AG04449 (cell line): ENCODE data around the gene EMSY.
"Not testable (repeated sequence)": the region's sequence is repeated elsewhere in the genome, so short reads cannot be mapped to it uniquely, and the experiment has no call there.

ENCODE experiments used
- CTCF ChIA-PET: fragments of 350-600 bp; formaldehyde crosslinking; extraction: SDS; loops from one replicate; lab custom pipeline; 2021; ENCODE audit warnings: antibody characterized with exemption; lab: Yijun Ruan, JAX
- POLR2A ChIA-PET: fragments of 400-600, 350-600 bp; formaldehyde crosslinking; extraction: SDS; loops from one replicate; lab custom pipeline; 2020; ENCODE audit warnings: antibody characterized with exemption, inconsistent platforms; lab: Yijun Ruan, JAX
- DNase-seq: peaks from one replicate; pipeline ENCODE4 v3.0.0-alpha.2; 2010; ENCODE audit warnings: low read depth, low spot score
- H3K4me3 ChIP-seq: 2 replicates; pipeline ENCODE4 v1.5.1; 2011; ENCODE audit warnings: low read depth, mild to moderate bottlenecking, control low read depth, low read length
- CTCF ChIP-seq: IDR thresholded peaks from one replicate; pipeline ENCODE4 v1.5.1; 2011; ENCODE audit warnings: mild to moderate bottlenecking, moderate library complexity, low read length, control low read depth, inconsistent platforms; ENCODE audit not compliant: insufficient read depth; ENCODE audit errors: missing control alignments

The EMSY gene

GRCh38 chr11:76444384-76445120, at the start of gene EMSY:
TSS of gene EMSY (plus strand) at chr11:76445018. CDS start at chr11:76446939, 1,921 bp downstream.
- H3K4me3 ChIP-seq: peak within 1 kb of the TSS; percentile 97
- ChIA-PET POLR2A (no interaction called here), CTCF (interaction anchor here (1.6 kb wide), 2 partner anchors 11 to 237 kb away, joined by 3 to 6 read pairs; no protein-coding TSS in a partner anchor)
- TF ChIP-seq CTCF: no peak
- peak; percentile 99 for DNase-seq

- POLR2A ChIA-PET: no interaction called here
Observed at GRCh38 chr11:76395296-76395695, 49.5 kb upstream of the EMSY start.

GRCh38 chr11:76397383-76397782, 47.4 kb upstream of the EMSY start:
- no peak overlapping the region for H3K4me3 ChIP-seq
- TF ChIP-seq CTCF: no peak
- POLR2A ChIA-PET: no interaction called here
- DNase-seq: no peak
- CTCF ChIA-PET: no interaction called here

More at GRCh38 chr11:76395296-76395695, 49.5 kb upstream of the EMSY start:
- H3K4me3 ChIP-seq: no peak overlapping the region
- TF ChIP-seq CTCF: no peak
- CTCF ChIA-PET: no interaction called here
- DNase-seq: no peak

GRCh38 chr11:76400967-76401366, 43.9 kb upstream of the EMSY start:
- CTCF ChIA-PET: no interaction called here
- no peak overlapping the region for H3K4me3 ChIP-seq
- DNase-seq: no peak
- POLR2A ChIA-PET: no interaction called here
- no peak for TF ChIP-seq CTCF

- CTCF ChIA-PET: interaction anchor here (1.1 kb wide), 1 partner anchor 249 kb away, joined by 3 read pairs; no protein-coding TSS in a partner anchor
- DNase-seq, H3K4me3 ChIP-seq, POLR2A ChIA-PET: not testable (repeated sequence)
Observed at GRCh38 chr11:76401484-76401883, 43.3 kb upstream of the EMSY start.

GRCh38 chr11:76406359-76406758, 38.5 kb upstream of the EMSY start:
- POLR2A ChIA-PET: no interaction called here
- no peak for DNase-seq
- no peak overlapping the region for H3K4me3 ChIP-seq
- CTCF ChIA-PET: no interaction called here
- no peak for TF ChIP-seq CTCF
